WTC11 (cell line): ENCODE measurements around the gene DOCK8. TPM values are rescaled to one million over a fixed set of nuclear protein-coding genes. Genes with fewer than 3 reads are reported as not detected.

ENCODE experiments used
- ATAC-seq: fragments of 200-7000 bp; cut with Tn5 transposase; 2 replicates; pipeline ENCODE4 v1.10.0; 2021; ENCODE audit warnings: mild to moderate bottlenecking, moderate library complexity
- CTCF ChIA-PET: fragments of 300-600 bp; sonication (Branson Sonifier 250); formaldehyde crosslinking; loops from one replicate; lab custom pipeline; 2021; ENCODE audit warnings: antibody characterized with exemption; lab: Charles Lee
- POLR2A ChIA-PET: fragments of 350-600 bp; sonication (Branson Sonifier 250); formaldehyde crosslinking; loops from one replicate; lab custom pipeline; 2021; ENCODE audit warnings: antibody characterized with exemption; lab: Charles Lee
- DNase-seq: peaks from one replicate; pipeline ENCODE4 v3.0.0; 2021; ENCODE audit warnings: low spot score
- H3K27ac Mint-ChIP-seq: 2 replicates; pipeline ENCODE4 v1.8.0; 2021; ENCODE audit warnings: mixed read lengths
- H3K27me3 Mint-ChIP-seq: 2 replicates; pipeline ENCODE4 v1.8.0; 2021; ENCODE audit warnings: low read depth, mild to moderate bottlenecking, moderate library complexity, mixed read lengths
- H3K36me3 Mint-ChIP-seq: 2 replicates; pipeline ENCODE4 v1.8.0; 2021; ENCODE audit warnings: mixed read lengths
- H3K4me1 Mint-ChIP-seq: 2 replicates; pipeline ENCODE4 v1.8.0; 2022; ENCODE audit warnings: mixed read lengths
- H3K4me3 Mint-ChIP-seq: 2 replicates; pipeline ENCODE4 v1.8.0; 2021; ENCODE audit warnings: mild to moderate bottlenecking, moderate library complexity, mixed read lengths
- H3K9me3 Mint-ChIP-seq: 2 replicates; pipeline ENCODE4 v1.8.0; 2021; ENCODE audit warnings: mixed read lengths
- ARID4B ChIP-seq: sonication (generic); formaldehyde crosslinking; IDR thresholded peaks from 2 replicates; pipeline ENCODE4 v1.8.0; 2023; ENCODE audit warnings: missing genetic modification reagents, mild to moderate bottlenecking, borderline replicate concordance
- ATF3 ChIP-seq: sonication (generic); formaldehyde crosslinking; conservative IDR thresholded peaks from 2 replicates; pipeline ENCODE4 v1.8.1; 2022; ENCODE audit warnings: mild to moderate bottlenecking, missing genetic modification reagents
- CBFB ChIP-seq: sonication (generic); formaldehyde crosslinking; IDR thresholded peaks from 2 replicates; pipeline ENCODE4 v1.8.1; 2022; ENCODE audit warnings: mild to moderate bottlenecking, low read depth, missing genetic modification reagents
- CTCF ChIP-seq: fragments of 200-600 bp; IDR thresholded peaks from 2 replicates; pipeline ENCODE4 v1.8.0; 2022; ENCODE audit warnings: antibody characterized with exemption
- E2F1 ChIP-seq: sonication (generic); formaldehyde crosslinking; IDR thresholded peaks from 2 replicates; pipeline ENCODE4 v1.8.0; 2022; ENCODE audit warnings: mild to moderate bottlenecking, missing genetic modification reagents
- ELF4 ChIP-seq: sonication (generic); formaldehyde crosslinking; IDR thresholded peaks from 2 replicates; pipeline ENCODE4 v1.8.1; 2022; ENCODE audit warnings: low read depth, mild to moderate bottlenecking, moderate library complexity, missing genetic modification reagents
- ESRRA ChIP-seq: sonication (generic); formaldehyde crosslinking; IDR thresholded peaks from 2 replicates; pipeline ENCODE4 v1.8.1; 2022; ENCODE audit warnings: mild to moderate bottlenecking, missing genetic modification reagents, borderline replicate concordance
- FOXP4 ChIP-seq: sonication (generic); formaldehyde crosslinking; IDR thresholded peaks from 2 replicates; pipeline ENCODE4 v1.8.0; 2022; ENCODE audit warnings: mild to moderate bottlenecking, missing genetic modification reagents
- GRHL2 ChIP-seq: fragments of 250-450 bp; sonication (Bioruptor Pico); IDR thresholded peaks from 2 replicates; pipeline ENCODE4 v1.8.0; 2022; ENCODE audit warnings: mild to moderate bottlenecking, moderate library complexity; ENCODE audit not compliant: insufficient replicate concordance, severe bottlenecking
- HMGXB4 ChIP-seq: sonication (generic); formaldehyde crosslinking; IDR thresholded peaks from 2 replicates; pipeline ENCODE4 v1.8.1; 2023; ENCODE audit warnings: mild to moderate bottlenecking, moderate library complexity, missing genetic modification reagents
- MXD4 ChIP-seq: fragments of 250-450 bp; sonication (Bioruptor Pico); IDR thresholded peaks from 2 replicates; pipeline ENCODE4 v1.8.0; 2021; ENCODE audit warnings: mild to moderate bottlenecking, moderate library complexity, borderline replicate concordance
- NFE2L1 ChIP-seq: sonication (generic); formaldehyde crosslinking; IDR thresholded peaks from 2 replicates; pipeline ENCODE4 v1.8.1; 2023; ENCODE audit warnings: missing genetic modification reagents
- RELA ChIP-seq: sonication (generic); formaldehyde crosslinking; IDR thresholded peaks from 2 replicates; pipeline ENCODE4 v1.8.1; 2022; ENCODE audit warnings: missing genetic modification reagents, mild to moderate bottlenecking, borderline replicate concordance
- SMAD3 ChIP-seq: sonication (generic); formaldehyde crosslinking; IDR thresholded peaks from 2 replicates; pipeline ENCODE4 v1.8.0; 2022; ENCODE audit warnings: missing genetic modification reagents, mild to moderate bottlenecking, borderline replicate concordance
- SP1 ChIP-seq: sonication (generic); formaldehyde crosslinking; conservative IDR thresholded peaks from 2 replicates; pipeline ENCODE4 v1.8.1; 2022; ENCODE audit warnings: missing genetic modification reagents
- ZNF138 ChIP-seq: sonication (generic); formaldehyde crosslinking; conservative IDR thresholded peaks from 2 replicates; pipeline ENCODE4 v1.8.1; 2022; ENCODE audit warnings: mild to moderate bottlenecking, moderate library complexity, missing genetic modification reagents
- ZNF219 ChIP-seq: sonication (generic); formaldehyde crosslinking; IDR thresholded peaks from 2 replicates; pipeline ENCODE4 v1.8.0; 2023; ENCODE audit warnings: missing genetic modification reagents, mild to moderate bottlenecking, borderline replicate concordance
- ZNF263 ChIP-seq: sonication (generic); formaldehyde crosslinking; IDR thresholded peaks from 2 replicates; pipeline ENCODE4 v1.8.1; 2022; ENCODE audit warnings: low read depth, mild to moderate bottlenecking, moderate library complexity, missing genetic modification reagents
- ZNF512 ChIP-seq: sonication (generic); formaldehyde crosslinking; IDR thresholded peaks from 2 replicates; pipeline ENCODE4 v1.8.1; 2022; ENCODE audit warnings: missing genetic modification reagents, borderline replicate concordance
- total RNA-seq: library from RNA; stranded (reverse); gene quantifications from 3 replicates; pipeline ENCODE4 v1.2.3, GENCODE V29; 2021

DOCK8 gene
- total RNA-seq, 1 experiment from 2014 or later = 3.2 TPM

GRCh38 chr9:414595-414994, 199.9 kb downstream of the DOCK8 start:
- Mint-ChIP-seq H3K27me3 (no peaks in the 10 kb centered on the region), H3K4me3 (no peak overlapping the region), H3K36me3 (no peaks in the 10 kb centered on the region), H3K9me3 (peaks cover 3% of the 10 kb centered on the region; the same call in 1 of the 2 replicates), H3K4me1 (no peaks in the 10 kb centered on the region), H3K27ac (no peak overlapping the region)
- ChIA-PET CTCF (no interaction called here), POLR2A (no interaction called here)
- no peak for ATAC-seq
- no peak for TF ChIP-seq ARID4B
- TF ChIP-seq ZNF512 (CRISPR knock-in tag) = no peak
- TF ChIP-seq E2F1 (CRISPR knock-in tag) = no peak
- TF ChIP-seq ATF3 = no peak
- no peak for TF ChIP-seq CBFB (CRISPR knock-in tag)
- TF ChIP-seq ESRRA (CRISPR knock-in tag) = no peak
- no peak for TF ChIP-seq ZNF138 (CRISPR knock-in tag)
- TF ChIP-seq ELF4 (CRISPR knock-in tag) = no peak
- TF ChIP-seq MXD4 (CRISPR knock-in tag) = no peak
- TF ChIP-seq NFE2L1 = no peak
- TF ChIP-seq HMGXB4 (CRISPR knock-in tag) = no peak
- TF ChIP-seq ZNF219 (CRISPR knock-in tag) = no peak
- no peak for TF ChIP-seq GRHL2 (CRISPR knock-in tag)
- no peak for TF ChIP-seq SP1 (CRISPR knock-in tag)
- TF ChIP-seq RELA = no peak
- no peak for TF ChIP-seq ZNF263 (CRISPR knock-in tag)
- DNase-seq = no peak

- Mint-ChIP-seq H3K4me1 (no peaks in the 10 kb centered on the region), H3K36me3 (no peaks in the 10 kb centered on the region), H3K27me3 (no peaks in the 10 kb centered on the region), H3K4me3 (no peak overlapping the region), H3K27ac (no peak overlapping the region), H3K9me3 (no peaks in the 10 kb centered on the region)
- DNase-seq (no peak), ATAC-seq (no peak)
- POLR2A ChIA-PET = no interaction called here
- CTCF ChIA-PET = no interaction called here
- TF ChIP-seq FOXP4 (CRISPR knock-in tag) (no peak), SMAD3 (CRISPR knock-in tag) (no peak), ZNF512 (CRISPR knock-in tag) (no peak), CTCF (no peak)
Measured at GRCh38 chr9:419571-420171, 205.0 kb downstream of the DOCK8 start.
